CD14-positive monocyte (primary cell): ENCODE measurements around the gene EBP. TPM values are rescaled to one million over a fixed set of nuclear protein-coding genes. Genes with fewer than 3 reads are reported as not detected.
"Not testable (repeated sequence)": the region's sequence is repeated elsewhere in the genome, so short reads cannot be mapped to it uniquely, and the experiment has no call there.

Source experiments
- DNase-seq, 3 donors: peaks; one replicate each; pipeline ENCODE4 v3.0.0-alpha.2; 2011 to 2022
- H2AFZ ChIP-seq: 2 replicates; pipeline ENCODE4 v1.6.0; 2012; ENCODE audit warnings: mild to moderate bottlenecking, low read depth, low read length, inconsistent platforms; ENCODE audit not compliant: insufficient read depth, poor library complexity, severe bottlenecking
- H3K27ac ChIP-seq, 2 donors: 1 replicate in 1 of 2; 2 replicates in 1 of 2; pipeline ENCODE4 v1.5.1; 2012 to 2013; ENCODE audit warnings: low read length in 2 of 2, control low read depth in 1 of 2, inconsistent platforms in 1 of 2, low read depth in 1 of 2, mild to moderate bottlenecking in 1 of 2
- H3K27me3 ChIP-seq, 2 donors: one replicate each; pipeline versions ENCODE4 v1.6.0 to v1.6.1; 2011 to 2013; ENCODE audit warnings: low read length in 2 of 2; ENCODE audit not compliant: control insufficient read depth in 2 of 2, insufficient read depth in 2 of 2
- H3K36me3 ChIP-seq, 2 donors: replicated peaks in 1 of 2; 1 replicate in 1 of 2; 2 replicates in 1 of 2; pipeline versions ENCODE4 v1.5.1 to v1.6.1; 2012 to 2013; ENCODE audit warnings: low read length in 2 of 2, control low read depth in 1 of 2, inconsistent platforms in 1 of 2, mild to moderate bottlenecking in 1 of 2; ENCODE audit not compliant: insufficient read depth in 2 of 2, control insufficient read depth in 1 of 2
- H3K4me1 ChIP-seq, 2 donors: 1 replicate in 1 of 2; 2 replicates in 1 of 2; pipeline versions ENCODE4 v1.5.1 to v1.6.1; 2012 to 2013; ENCODE audit warnings: low read length in 2 of 2, control low read depth in 1 of 2, inconsistent platforms in 1 of 2, mild to moderate bottlenecking in 1 of 2, moderate library complexity in 1 of 2; ENCODE audit not compliant: insufficient read depth in 2 of 2, control insufficient read depth in 1 of 2
- H3K4me2 ChIP-seq: replicated peaks from 2 replicates; pipeline ENCODE3; 2012; ENCODE audit warnings: low read length, moderate library complexity, mild to moderate bottlenecking; ENCODE audit not compliant: poor library complexity, severe bottlenecking; ENCODE audit errors: extremely low read depth
- H3K4me3 ChIP-seq, 3 experiments: fragments of 200-600 bp in 1 of 3; sonication (generic) in 1 of 3; replicated peaks in 1 of 3; 1 replicate in 2 of 3; 2 replicates in 1 of 3; pipeline ENCODE4 v1.5.1; 2011 to 2013; ENCODE audit warnings: low read length in 3 of 3, mild to moderate bottlenecking in 3 of 3, control low read depth in 2 of 3, low read depth in 2 of 3, inconsistent platforms in 1 of 3, moderate library complexity in 1 of 3
- H3K79me2 ChIP-seq: 2 replicates; pipeline ENCODE4 v1.6.0; 2012; ENCODE audit warnings: mild to moderate bottlenecking, control low read depth, inconsistent platforms, low read length, moderate library complexity; ENCODE audit not compliant: insufficient read depth
- H3K9ac ChIP-seq: 2 replicates; pipeline ENCODE4 v1.6.0; 2017; ENCODE audit warnings: low read length, mild to moderate bottlenecking; ENCODE audit not compliant: insufficient read depth, poor library complexity, severe bottlenecking
- H3K9me3 ChIP-seq, 2 donors: replicated peaks in 1 of 2; 1 replicate in 1 of 2; 2 replicates in 1 of 2; pipeline versions ENCODE4 v1.5.1 to v1.6.1; 2012 to 2013; ENCODE audit warnings: low read length in 2 of 2, control low read depth in 1 of 2; ENCODE audit not compliant: control insufficient read depth in 1 of 2, insufficient read depth in 1 of 2
- H4K20me1 ChIP-seq: 2 replicates; pipeline ENCODE4 v1.6.0; 2012; ENCODE audit warnings: mild to moderate bottlenecking, low read length, control low read depth, moderate library complexity; ENCODE audit not compliant: insufficient read depth
- H3K27ac Mint-ChIP-seq, 7 donors: one replicate each; pipeline ENCODE4 v1.8.0; 2020; ENCODE audit warnings: mild to moderate bottlenecking in 7 of 7, mixed read lengths in 7 of 7, moderate library complexity in 6 of 7, inconsistent platforms in 2 of 7
- H3K27me3 Mint-ChIP-seq, 3 donors: one replicate each; pipeline ENCODE4 v1.8.0; 2021 to 2022; ENCODE audit warnings: low read depth in 3 of 3, mild to moderate bottlenecking in 3 of 3, mixed read lengths in 3 of 3, moderate library complexity in 3 of 3, inconsistent platforms in 1 of 3
- H3K36me3 Mint-ChIP-seq, 2 donors: one replicate each; pipeline ENCODE4 v1.8.0; 2020; ENCODE audit warnings: mixed read lengths in 2 of 2, inconsistent platforms in 1 of 2, mild to moderate bottlenecking in 1 of 2
- H3K4me1 Mint-ChIP-seq: one replicate; pipeline ENCODE4 v1.8.0; 2020; ENCODE audit warnings: mild to moderate bottlenecking, mixed read lengths
- H3K4me3 Mint-ChIP-seq, 2 donors: one replicate each; pipeline ENCODE4 v1.8.0; 2020; ENCODE audit warnings: mild to moderate bottlenecking in 2 of 2, mixed read lengths in 2 of 2, moderate library complexity in 1 of 2
- H3K9me3 Mint-ChIP-seq, 7 donors: one replicate each; pipeline ENCODE4 v1.8.0; 2020 to 2022; ENCODE audit warnings: mixed read lengths in 7 of 7, mild to moderate bottlenecking in 6 of 7, moderate library complexity in 6 of 7, inconsistent platforms in 2 of 7
- WGBS: methylation state at CpG from one replicate; pipeline ENCODE4 v1.1.5; 2013; ENCODE audit warnings: missing lambda C conversion rate; ENCODE audit not compliant: insufficient coverage; 5-methylcytosine and 5-hydroxymethylcytosine counted together
- intact Hi-C, 2 donors: fragments of 100-400 bp; cut with micrococcal nuclease; formaldehyde crosslinking; loops; one replicate each; pipeline versions ENCODE4 v1.15.0 to v1.15.1; 2023
- polyA plus RNA-seq, 3 donors: library from polyadenylated mRNA; depleted of rRNA in 1 of 3; unstranded in 2 of 3; stranded (reverse) in 1 of 3; fragments of 300-500 nt in 2 of 3; fragments of >200 nt in 1 of 3; fragmentation: Illumina TruSeq in 2 of 3; gene quantifications; 1 replicate in 2 of 3; 2 replicates in 1 of 3; pipeline ENCODE4 v1.2.3, GENCODE V29; 2012 to 2021
- TF ChIP-seq, protein P1 (sequence below): fragments of 200-600 bp; IDR thresholded peaks from one replicate; pipeline ENCODE4 v1.8.0; 2022; ENCODE audit warnings: antibody characterized with exemption, mild to moderate bottlenecking

Gene EBP
- polyA plus RNA-seq, 3 donors: 47.2 to 59.5 (median 47.4) TPM

DNA sequence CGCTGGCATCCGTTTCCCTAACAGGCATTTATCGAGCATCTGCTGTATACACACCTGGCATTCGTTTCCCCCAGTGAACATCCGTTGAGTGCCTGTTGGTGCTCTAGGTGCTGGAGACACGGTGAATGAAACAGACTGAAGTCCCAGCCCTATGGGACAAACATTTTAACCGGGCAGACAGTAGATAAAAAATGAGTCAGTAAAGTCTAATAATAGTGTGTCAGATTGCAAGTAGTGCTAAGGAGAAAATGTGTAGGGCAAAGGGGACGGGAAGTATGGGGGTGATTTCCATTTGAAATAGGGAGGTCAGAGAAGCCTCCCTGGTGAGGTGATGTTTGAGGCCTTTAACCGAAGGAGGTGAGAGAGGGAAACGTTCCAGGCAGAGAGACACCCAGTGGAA lies 5.3 kb upstream of the EBP start:
- H3K27me3 ChIP-seq: no peaks in the 10 kb centered on the region
- no peak overlapping the region for H3K4me3 ChIP-seq
- H3K9ac ChIP-seq: no peak overlapping the region
- no peak for DNase-seq
- intact Hi-C loops: no loop called here
- no peaks in the 10 kb centered on the region for H3K36me3 ChIP-seq
- H3K27ac ChIP-seq: no peak overlapping the region
- H3K79me2 ChIP-seq: no peaks in the 10 kb centered on the region
- no peak overlapping the region for H2AFZ ChIP-seq
- no peak overlapping the region for H3K27ac Mint-ChIP-seq
- H3K9me3 ChIP-seq: no peaks in the 10 kb centered on the region
- no peak overlapping the region for H3K4me3 Mint-ChIP-seq
- H3K4me1 Mint-ChIP-seq: peaks cover 8% of the 10 kb centered on the region
- peaks cover 2 to 4% of the 10 kb centered on the region in 2 donors for H3K4me1 ChIP-seq
- 95% methylated on average over 6 of the region's 10 CpGs for WGBS
- no peak overlapping the region for H3K4me2 ChIP-seq
- peaks cover 0 to 3% (median 0%) of the 10 kb centered on the region in 3 donors for H3K27me3 Mint-ChIP-seq
- H3K36me3 Mint-ChIP-seq: peaks cover 12 to 22% of the 10 kb centered on the region in 2 donors
- TF ChIP-seq, protein P1, sequence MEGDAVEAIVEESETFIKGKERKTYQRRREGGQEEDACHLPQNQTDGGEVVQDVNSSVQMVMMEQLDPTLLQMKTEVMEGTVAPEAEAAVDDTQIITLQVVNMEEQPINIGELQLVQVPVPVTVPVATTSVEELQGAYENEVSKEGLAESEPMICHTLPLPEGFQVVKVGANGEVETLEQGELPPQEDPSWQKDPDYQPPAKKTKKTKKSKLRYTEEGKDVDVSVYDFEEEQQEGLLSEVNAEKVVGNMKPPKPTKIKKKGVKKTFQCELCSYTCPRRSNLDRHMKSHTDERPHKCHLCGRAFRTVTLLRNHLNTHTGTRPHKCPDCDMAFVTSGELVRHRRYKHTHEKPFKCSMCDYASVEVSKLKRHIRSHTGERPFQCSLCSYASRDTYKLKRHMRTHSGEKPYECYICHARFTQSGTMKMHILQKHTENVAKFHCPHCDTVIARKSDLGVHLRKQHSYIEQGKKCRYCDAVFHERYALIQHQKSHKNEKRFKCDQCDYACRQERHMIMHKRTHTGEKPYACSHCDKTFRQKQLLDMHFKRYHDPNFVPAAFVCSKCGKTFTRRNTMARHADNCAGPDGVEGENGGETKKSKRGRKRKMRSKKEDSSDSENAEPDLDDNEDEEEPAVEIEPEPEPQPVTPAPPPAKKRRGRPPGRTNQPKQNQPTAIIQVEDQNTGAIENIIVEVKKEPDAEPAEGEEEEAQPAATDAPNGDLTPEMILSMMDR: no peak
- no peaks in the 10 kb centered on the region for H4K20me1 ChIP-seq
- H3K9me3 Mint-ChIP-seq: peaks cover 0 to 6% (median 0%) of the 10 kb centered on the region in 7 donors

DNA sequence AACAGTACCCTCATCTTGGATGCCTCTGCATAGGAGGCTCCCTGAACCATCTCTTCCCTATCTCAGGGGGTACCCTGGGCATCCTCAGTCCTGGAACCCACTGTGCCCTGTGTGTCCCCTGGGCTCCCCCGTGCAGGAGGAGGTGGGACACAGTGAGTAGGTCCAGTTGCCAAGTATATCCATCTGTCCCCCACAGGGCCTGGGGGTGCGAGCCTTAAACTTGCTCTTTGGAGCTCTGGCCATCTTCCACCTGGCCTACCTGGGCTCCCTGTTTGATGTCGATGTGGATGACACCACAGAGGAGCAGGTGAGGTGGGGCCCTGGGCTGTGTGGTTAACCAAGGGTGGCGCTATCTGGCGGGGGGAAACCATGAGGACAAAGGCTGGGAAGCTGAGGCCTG lies 4.6 kb upstream of the EBP start:
- peaks cover 2% of the 10 kb centered on the region for H3K79me2 ChIP-seq
- no peaks in the 10 kb centered on the region for H3K36me3 ChIP-seq
- no peak overlapping the region for H3K9ac ChIP-seq
- H3K4me3 ChIP-seq: no peak overlapping the region
- no peak for DNase-seq
- peaks cover 12 to 21% of the 10 kb centered on the region in 2 donors for H3K36me3 Mint-ChIP-seq
- WGBS: 70% methylated on average over 2 of the region's 5 CpGs
- peaks cover 0 to 9% (median 0%) of the 10 kb centered on the region in 7 donors for H3K9me3 Mint-ChIP-seq
- peaks cover 9% of the 10 kb centered on the region for H3K4me1 Mint-ChIP-seq
- no peaks in the 10 kb centered on the region for H3K9me3 ChIP-seq
- intact Hi-C loops: no loop called here
- no peaks in the 10 kb centered on the region for H3K27me3 ChIP-seq
- H4K20me1 ChIP-seq: no peaks in the 10 kb centered on the region
- H3K27ac Mint-ChIP-seq: no peak overlapping the region
- H3K4me2 ChIP-seq: no peak overlapping the region
- no peak overlapping the region for H2AFZ ChIP-seq
- peaks cover 0 to 3% (median 0%) of the 10 kb centered on the region in 3 donors for H3K27me3 Mint-ChIP-seq
- no peak overlapping the region for H3K4me3 Mint-ChIP-seq
- H3K27ac ChIP-seq: no peak overlapping the region
- TF ChIP-seq, protein P1: no peak
- peaks cover 3 to 6% of the 10 kb centered on the region in 2 donors for H3K4me1 ChIP-seq

DNA sequence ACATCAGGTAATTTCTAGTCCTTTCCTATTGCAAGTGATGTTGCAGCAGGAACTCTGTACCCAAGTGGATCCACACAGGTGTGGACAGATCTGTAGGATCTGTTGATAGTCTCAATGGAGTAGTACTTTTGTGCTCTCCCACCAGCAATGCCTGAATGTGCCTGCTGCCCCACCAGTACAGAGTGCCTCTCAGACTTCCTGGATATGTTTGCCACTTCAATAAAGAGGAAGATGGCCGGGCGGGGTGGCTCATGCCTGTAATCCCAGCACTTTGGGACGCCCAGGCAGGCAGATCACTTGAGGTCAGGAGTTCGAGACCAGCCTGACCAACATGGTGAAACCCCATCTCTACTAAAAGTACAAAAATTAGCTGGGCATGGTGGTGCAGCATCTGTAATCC lies 2.1 kb upstream of the EBP start:
- Mint-ChIP-seq H3K27ac (peak overlapping the region in 3 of 7 donors; percentile 40 to 65 (median 41)), H3K36me3 (peaks cover 10 to 17% of the 10 kb centered on the region in 2 donors), H3K4me1 (peaks cover 20% of the 10 kb centered on the region), H3K9me3 (peaks cover 0 to 13% (median 2%) of the 10 kb centered on the region in 7 donors)
- DNase-seq, intact Hi-C loops, H3K9me3 ChIP-seq, H3K27ac ChIP-seq, H3K27me3 Mint-ChIP-seq, H2AFZ ChIP-seq, H3K9ac ChIP-seq, H3K27me3 ChIP-seq, H3K4me3 Mint-ChIP-seq, H4K20me1 ChIP-seq, H3K4me2 ChIP-seq, H3K36me3 ChIP-seq, H3K4me3 ChIP-seq: not testable (repeated sequence)
- H3K4me1 ChIP-seq: peaks cover 13 to 22% of the 10 kb centered on the region in 2 donors
- WGBS: no CpG with 5 or more reads among the region's 4 CpGs
- peaks cover 15% of the 10 kb centered on the region for H3K79me2 ChIP-seq
